Activated CD8-positive, alpha-beta memory T cell treated with anti-CD3 and anti-CD28 coated beads, Interleukin-2, amount 50 U/mL, for 4 hours (primary cell): ENCODE data around the gene CCBE1.

Experiments
- DNase-seq: peaks from one replicate; pipeline ENCODE4 v3.0.0-alpha.2; 2020

Gene CCBE1

DNA sequence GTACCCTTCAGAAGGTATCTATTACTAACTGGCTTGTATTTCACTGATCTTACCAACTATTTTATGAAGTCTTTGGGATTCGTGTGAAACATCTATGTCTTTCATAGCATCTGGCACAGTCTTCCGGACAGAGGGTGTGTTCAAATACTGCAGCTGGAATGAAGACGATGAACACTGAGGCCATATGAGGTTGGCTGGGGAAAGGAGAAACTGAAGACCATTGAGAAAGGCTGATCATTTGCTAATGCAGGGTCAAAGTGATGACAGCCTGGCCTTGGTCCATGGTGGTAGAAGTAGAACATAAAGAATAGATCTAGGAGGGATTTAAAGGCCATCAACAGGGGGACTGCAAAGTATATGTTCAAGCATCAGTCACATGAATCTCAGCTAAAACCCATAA is 132.7 kb downstream of the CCBE1 start:
- DNase-seq, result no peak

GRCh38 chr18:59563176-59563785 is 133.9 kb downstream of the CCBE1 start:
- no peak for DNase-seq

- no peak for DNase-seq
Measured at GRCh38 chr18:59562751-59563150, 134.5 kb downstream of the CCBE1 start.

- no peak for DNase-seq
Measured at GRCh38 chr18:59561612-59562011, 135.6 kb downstream of the CCBE1 start.

DNA sequence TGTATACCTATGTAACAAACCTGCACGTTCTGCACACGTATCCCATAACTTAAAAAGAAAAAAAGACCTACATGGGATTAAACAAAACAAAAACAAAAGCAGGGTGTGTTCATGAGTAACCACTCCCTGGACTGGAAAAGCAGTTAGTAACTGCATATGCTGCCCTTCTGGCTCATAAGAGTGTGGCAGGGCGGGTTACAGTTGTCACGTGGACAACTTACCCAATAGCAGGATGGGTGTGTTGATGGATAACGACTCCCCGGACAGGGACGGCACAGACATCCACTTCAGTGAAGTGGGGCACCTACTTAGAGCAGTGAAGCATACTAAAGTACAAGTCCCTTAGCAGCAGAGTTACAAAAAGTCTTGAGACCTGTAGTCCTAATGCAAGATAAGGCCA is 136.7 kb downstream of the CCBE1 start:
- DNase-seq, result no peak

- DNase-seq, result no peak
Measured at GRCh38 chr18:59559528-59559927, 137.7 kb downstream of the CCBE1 start.

- no peak for DNase-seq
Measured at GRCh38 chr18:59555995-59556659, 141.1 kb downstream of the CCBE1 start.

DNA sequence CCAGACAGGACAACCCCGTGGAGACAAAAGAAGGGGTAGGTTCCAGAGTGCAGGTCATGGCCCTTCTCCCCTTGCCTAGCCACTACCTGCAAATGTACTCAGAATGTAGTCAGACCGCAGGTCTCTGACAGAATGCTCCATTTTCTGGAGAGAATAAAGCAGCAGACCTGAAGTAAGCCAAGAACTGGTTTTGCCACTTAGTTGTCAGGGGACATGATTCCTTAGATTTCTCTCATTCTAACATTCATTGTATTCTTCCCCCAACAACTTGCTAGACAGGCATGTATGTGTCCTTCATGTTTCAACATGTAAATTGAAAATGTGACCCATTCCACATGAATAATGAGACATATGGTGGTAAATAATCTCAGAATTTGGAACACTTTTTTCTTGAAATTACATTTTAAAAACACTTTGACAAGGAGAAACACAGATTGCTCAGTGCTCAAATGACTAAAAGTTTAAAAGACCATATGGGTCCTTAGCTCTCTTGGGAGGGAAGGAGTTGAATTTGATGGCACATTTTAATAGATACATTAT is 142.4 kb downstream of the CCBE1 start:
- no peak for DNase-seq

DNA sequence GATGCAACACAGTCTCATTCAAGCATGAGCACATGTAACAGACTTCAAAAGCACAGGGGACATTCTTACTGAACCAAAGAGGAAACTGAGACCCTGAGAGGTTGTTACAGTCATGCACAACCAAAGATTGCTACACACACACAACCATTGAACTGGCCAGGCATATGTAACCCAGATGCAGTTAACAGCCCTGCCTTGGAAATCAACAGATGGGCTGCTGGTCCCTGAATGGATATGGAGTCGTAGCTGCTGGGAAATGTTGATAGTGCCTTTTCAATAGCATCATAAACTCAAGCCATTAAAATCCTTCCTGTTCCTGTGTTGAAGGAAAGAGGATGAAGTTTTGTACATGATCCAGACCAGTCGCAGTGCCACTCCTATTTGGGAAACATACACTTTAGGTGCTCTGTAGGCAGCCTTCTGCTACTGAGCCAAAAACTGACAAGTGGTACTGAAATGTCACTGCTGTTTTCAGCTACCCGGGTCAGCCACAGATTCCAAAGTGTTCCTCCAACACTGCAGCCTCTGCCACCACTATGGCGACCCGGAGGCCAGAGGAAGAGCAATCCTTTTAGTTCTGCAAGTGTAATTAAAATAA is 143.9 kb downstream of the CCBE1 start:
- no peak for DNase-seq

DNA sequence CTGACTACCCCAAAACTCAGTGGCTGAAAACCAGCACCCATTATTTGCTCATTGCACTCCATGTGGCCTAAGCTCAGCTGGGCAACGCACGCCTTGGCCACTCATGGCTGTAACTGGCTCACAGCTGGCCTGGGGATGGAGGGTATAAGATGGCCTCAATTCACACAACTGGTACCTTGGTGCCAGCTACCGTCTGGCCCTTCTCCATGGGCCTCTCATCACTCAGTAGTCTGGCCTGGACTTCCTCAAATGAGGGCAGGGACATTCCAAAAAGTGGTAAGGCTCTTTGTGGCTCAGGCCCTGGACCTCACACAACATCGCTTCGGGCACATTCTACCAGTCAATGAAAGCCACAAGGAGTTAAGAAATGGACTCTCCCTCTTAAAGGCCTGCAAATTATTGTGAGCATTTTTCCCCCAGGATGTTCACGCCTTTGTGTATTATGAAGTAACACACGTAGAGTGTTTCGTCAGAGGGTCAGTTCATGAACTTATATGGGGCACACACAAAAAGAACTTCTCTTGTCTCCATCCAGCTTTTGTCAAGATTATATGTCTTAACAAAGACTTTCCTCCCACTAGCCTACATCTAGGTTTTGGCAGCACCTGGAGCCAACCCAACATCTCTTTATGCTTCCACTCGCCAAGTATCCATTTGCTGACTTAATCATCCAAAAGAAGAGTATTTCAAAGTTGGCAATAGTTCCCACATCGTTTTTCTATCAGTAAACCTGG is 145.2 kb downstream of the CCBE1 start:
- no peak for DNase-seq

DNA sequence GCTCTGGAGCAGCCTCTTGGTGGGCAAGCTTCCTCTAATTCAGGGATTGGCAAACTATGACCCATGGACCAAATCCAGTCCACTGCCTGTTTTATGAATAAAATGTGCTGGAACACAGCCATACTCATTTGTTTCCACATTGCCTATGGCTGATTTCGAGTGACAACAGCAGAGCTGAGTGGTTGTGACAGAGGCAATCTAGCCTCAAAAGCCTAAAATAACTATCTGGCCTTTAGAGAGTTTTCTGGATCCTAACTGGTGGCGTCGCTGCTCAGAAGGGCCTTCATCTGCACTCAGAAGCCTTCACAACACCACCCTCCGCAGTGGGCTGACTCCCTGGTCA is 147.1 kb downstream of the CCBE1 start:
- no peak for DNase-seq

GRCh38 chr18:59549503-59550173 is 147.6 kb downstream of the CCBE1 start:
- DNase-seq, result no peak

DNA sequence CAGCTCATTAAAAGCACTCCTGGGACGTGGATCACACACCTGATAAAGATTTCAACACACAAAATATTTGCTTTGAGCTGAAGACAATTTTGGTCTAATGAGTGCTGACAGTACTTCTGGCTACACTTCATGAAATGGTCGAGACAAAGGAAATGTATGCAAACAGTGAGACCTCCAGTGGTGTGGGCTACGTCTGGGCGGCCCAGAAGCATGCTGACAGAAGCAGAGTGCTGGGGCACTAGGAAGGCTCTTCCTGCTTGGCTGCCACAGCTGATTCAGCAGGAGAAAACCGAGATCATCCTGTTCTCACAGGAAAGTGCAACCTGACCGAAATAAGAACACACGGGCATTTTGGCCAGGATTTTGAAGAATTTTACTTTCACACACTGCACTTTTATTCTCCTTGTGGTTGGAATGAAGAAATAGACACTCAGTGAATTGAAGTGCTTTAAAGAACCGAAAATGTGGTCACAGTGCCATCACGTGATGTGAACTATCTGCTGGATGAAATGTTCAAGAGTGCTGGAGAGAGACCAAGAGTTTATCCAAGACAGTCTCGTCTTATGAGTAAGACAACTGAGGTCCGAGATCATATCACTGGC is 149.5 kb downstream of the CCBE1 start:
- no peak for DNase-seq

DNA sequence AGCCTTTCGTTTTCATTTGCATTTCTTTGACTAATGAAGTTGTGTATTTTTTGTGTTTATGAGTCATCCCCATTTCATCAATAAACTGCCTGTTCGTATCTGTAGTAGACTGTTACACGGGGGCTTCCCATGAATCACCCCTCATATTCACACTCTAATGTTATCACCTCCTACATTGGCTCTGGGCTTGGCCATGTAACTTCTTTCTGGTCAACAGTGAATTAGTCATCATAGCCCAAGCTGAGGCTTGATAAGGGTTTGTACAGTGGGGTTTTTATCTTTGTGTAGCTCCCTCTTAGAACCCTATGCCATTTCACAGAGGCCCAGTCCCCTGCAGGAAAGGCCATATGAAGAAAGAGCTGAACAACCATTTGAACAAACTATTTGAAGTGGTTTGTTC is 151.0 kb downstream of the CCBE1 start:
- no peak for DNase-seq

- DNase-seq, result no peak
Measured at GRCh38 chr18:59540780-59541179, 156.4 kb downstream of the CCBE1 start.

DNA sequence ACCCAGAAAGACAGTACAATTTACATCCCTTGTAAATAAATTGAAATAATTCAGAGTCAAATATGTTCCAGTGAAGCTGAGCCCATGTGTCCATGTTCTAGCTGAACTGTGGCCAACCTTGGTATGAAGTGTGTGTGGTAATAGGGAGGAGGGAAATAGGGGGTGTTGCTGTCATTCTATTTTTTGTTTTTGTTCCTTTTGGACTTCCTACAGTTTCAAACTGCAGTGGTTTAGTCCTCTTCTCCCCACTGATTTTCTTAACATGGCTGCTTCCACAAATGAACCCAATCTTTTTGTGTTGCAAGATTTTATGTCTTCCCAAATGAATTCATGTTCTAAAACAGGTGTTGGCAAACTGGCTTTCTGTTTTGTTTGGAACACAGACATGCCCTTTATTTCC is 156.9 kb downstream of the CCBE1 start:
- no peak for DNase-seq

DNA sequence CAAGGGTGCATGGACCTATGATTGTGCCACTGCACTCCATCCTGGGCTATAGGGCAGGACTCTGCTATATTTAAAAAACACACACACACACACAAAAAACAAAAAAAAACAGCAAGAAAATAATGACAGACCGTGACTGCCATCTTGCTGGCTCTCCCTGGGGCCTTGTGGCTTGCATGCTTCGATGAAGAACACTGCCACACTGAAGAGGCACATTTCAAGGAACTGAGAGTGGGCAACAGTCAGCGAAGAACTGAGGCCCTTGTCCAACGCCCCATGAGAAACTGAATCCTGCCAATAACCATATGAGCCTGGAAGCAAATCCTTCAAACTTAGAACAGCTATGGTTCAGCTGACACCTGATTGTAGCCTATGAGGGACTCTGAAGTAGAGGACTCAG is 158.1 kb downstream of the CCBE1 start:
- DNase-seq, result no peak

- DNase-seq, result no peak
Measured at GRCh38 chr18:59537579-59537978, 159.6 kb downstream of the CCBE1 start.

- DNase-seq, result no peak
Measured at GRCh38 chr18:59536166-59536565, 161.1 kb downstream of the CCBE1 start.

GRCh38 chr18:59535055-59535454 is 162.2 kb downstream of the CCBE1 start:
- DNase-seq, result no peak

DNA sequence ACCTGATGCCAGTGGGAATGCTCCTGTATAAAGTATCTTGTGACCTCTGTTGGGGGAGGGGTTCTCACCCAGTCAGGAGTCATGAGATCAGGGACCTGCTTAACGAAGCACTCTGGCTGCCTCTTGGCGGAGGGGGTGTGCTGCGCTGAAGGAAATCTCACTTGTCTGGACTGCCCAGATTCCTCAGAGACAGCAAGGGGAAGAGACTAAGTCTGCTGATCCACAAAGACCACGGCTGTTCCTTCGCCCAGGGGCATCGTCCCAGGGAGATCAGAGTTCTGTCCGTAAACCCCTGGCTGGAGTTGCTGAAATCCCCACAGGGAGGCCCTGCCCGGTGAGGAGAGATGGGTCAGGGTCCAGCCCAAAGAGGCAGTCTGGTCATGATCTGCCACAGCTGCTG is 168.4 kb downstream of the CCBE1 start:
- DNase-seq, result no peak

DNA sequence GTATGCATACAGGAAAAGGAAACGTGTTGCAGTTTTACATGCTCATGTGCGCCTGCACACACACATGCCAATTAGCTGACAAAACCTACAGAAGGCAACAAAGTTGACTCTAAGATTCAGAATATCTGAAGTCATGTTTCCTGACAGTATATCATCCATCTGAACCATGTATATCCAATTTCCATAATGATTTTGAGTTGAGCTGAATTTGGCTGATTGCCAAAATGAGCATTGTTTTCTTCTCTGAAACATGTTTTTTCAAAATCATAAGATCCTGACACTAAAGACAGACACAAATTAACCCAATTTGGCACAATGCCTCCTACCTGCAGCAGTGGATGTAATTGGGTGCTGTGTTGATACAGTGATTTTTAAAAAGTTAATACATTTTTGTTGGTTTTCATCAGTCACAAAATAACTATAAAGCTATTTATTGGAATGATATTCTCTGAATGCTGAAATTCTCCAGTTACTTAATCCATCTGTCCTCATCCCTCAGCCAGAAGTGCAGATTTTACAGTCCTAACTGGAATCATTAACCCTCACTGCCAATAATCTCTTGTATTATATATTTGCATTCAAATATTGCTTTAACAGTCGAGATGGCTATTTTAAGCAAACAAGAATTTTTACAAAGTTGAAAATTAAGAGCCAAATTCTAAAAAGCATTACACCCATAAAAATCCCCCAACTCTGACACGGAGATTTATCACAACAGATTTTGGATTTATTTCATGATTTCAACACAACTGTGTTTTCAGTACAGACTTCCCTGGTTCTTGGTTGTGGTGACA is 176.5 kb downstream of the CCBE1 start:
- DNase-seq, result no peak
